Activated naive CD4-positive, alpha-beta T cell treated with anti-CD3 and anti-CD28 coated beads, Interleukin-2, amount 10 ng/mL, durations not matched to agents 7 days and 5 days (primary cell): Measurements from ENCODE around the gene SLAMF9.

Experiments
- CTCF ChIA-PET: fragments of 350-600 bp; sonication (Branson Sonifier 250); formaldehyde crosslinking; loops from one replicate; lab custom pipeline; 2021; ENCODE audit warnings: antibody characterized with exemption; lab: Charles Lee
- DNase-seq: peaks from one replicate; pipeline ENCODE4 v3.0.0-alpha.2; 2020
- H3K27ac Mint-ChIP-seq: one replicate; pipeline ENCODE4 v1.8.0; 2021; ENCODE audit warnings: mild to moderate bottlenecking, moderate library complexity, mixed read lengths
- H3K27me3 Mint-ChIP-seq: one replicate; pipeline ENCODE4 v1.8.0; 2021; ENCODE audit warnings: mild to moderate bottlenecking, mixed read lengths
- H3K36me3 Mint-ChIP-seq: one replicate; pipeline ENCODE4 v1.8.0; 2021; ENCODE audit warnings: mixed read lengths
- H3K4me1 Mint-ChIP-seq: one replicate; pipeline ENCODE4 v1.8.0; 2021; ENCODE audit warnings: mixed read lengths
- H3K4me3 Mint-ChIP-seq: one replicate; pipeline ENCODE4 v1.8.0; 2021; ENCODE audit warnings: mild to moderate bottlenecking, moderate library complexity, mixed read lengths
- H3K9me3 Mint-ChIP-seq: one replicate; pipeline ENCODE4 v1.8.0; 2021; ENCODE audit warnings: mixed read lengths

Gene SLAMF9

DNA sequence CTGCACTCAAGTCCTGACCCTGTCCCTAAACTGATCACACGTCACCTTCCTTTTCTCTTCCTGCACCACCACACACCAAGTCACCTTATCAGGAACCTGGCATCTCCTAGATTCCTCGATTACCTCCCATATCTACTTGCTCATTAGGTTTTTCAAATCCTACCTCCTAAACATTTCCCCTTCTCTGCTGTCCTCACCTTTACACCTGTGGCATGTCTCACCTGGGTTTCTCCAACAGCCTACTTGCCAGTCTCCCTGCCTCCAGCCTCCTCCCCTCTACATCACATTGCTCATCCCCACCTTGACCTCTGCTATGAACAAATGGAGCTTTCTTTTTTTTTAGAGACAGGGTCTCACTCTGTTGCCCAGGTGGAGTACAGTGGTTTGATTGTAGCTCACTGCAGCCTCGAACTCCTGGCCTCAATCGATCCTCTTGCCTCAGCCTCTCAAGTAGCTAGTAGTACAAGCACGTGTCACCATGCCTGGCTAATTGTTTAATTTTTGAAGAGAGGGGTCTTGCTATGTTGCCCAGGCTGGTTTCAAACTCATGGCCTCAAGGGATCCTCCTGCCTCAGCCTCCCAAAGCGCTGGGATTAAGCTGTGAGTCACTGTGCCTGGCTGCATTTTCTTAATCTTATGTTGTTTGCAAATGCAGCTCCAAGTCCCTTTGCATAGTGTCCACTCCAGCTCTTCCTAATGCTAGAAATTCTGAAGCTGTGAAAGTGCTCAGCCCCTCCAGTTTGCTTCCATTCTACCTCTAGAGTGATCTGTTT lies 14.9 kb downstream of the SLAMF9 start:
- Mint-ChIP-seq H3K9me3 (no peaks in the 10 kb centered on the region), H3K36me3 (no peaks in the 10 kb centered on the region), H3K27ac (no peak overlapping the region), H3K27me3 (peaks cover 94% of the 10 kb centered on the region), H3K4me3 (no peak overlapping the region), H3K4me1 (peaks cover 23% of the 10 kb centered on the region)
- CTCF ChIA-PET, result interaction anchor here (0.7 to 19.5 kb wide), 11 partner anchors 14 to 146 kb away, joined by 3 to 301 read pairs (median 5); no protein-coding TSS in a partner anchor
- DNase-seq, result no peak

DNA sequence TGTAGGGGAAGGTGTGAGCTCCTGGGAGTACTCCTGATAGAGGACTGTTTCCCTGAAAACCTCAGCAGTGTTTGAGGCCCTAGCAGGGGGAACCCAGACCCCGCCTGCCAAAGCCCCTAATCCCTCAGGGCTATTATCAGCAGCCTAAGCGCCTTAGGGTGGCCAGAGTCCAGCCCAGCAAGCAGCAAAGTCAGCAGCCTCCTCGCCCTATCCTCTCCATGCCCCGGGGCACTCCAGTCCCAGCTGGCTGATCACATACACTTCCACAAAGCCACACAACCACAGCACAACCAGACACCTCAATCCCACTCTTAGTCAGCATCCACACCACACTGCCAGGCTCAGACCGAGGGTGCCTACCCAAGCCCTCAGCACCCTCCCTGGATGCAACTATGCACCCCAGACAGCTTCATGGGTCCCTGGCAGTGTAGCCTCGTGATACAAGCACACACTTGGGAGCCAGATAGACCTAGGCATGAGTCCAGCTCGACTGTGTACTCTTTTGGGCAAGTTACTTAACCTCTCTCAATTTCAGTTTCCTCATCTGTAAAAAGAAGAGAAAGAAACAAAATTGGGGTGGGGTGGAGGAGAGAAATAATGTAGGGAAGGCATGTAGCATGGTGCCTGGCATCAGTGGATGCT lies 15.7 kb downstream of the SLAMF9 start:
- peaks cover 88% of the 10 kb centered on the region for H3K27me3 Mint-ChIP-seq
- no peaks in the 10 kb centered on the region for H3K36me3 Mint-ChIP-seq
- CTCF ChIA-PET, result interaction anchor here (1.0 to 19.5 kb wide), 7 partner anchors 14 to 147 kb away, joined by 3 to 301 read pairs (median 9); partner anchors contain the start of gene TAGLN2
- H3K4me3 Mint-ChIP-seq, result no peak overlapping the region
- no peak for DNase-seq
- peaks cover 23% of the 10 kb centered on the region for H3K4me1 Mint-ChIP-seq
- no peak overlapping the region for H3K27ac Mint-ChIP-seq
- no peaks in the 10 kb centered on the region for H3K9me3 Mint-ChIP-seq

GRCh38 chr1:159937054-159937750 lies 16.8 kb downstream of the SLAMF9 start:
- Mint-ChIP-seq H3K4me1 (peaks cover 23% of the 10 kb centered on the region), H3K27ac (no peak overlapping the region), H3K4me3 (no peak overlapping the region), H3K9me3 (no peaks in the 10 kb centered on the region), H3K36me3 (no peaks in the 10 kb centered on the region), H3K27me3 (peaks cover 85% of the 10 kb centered on the region)
- CTCF ChIA-PET, result interaction anchor here (0.9 to 19.5 kb wide), 8 partner anchors 7 to 141 kb away, joined by 4 to 301 read pairs (median 7); partner anchors contain the start of genes IGSF9 and TAGLN2
- DNase-seq, result peak; percentile 35

GRCh38 chr1:159936273-159936904 lies 17.6 kb downstream of the SLAMF9 start:
- H3K9me3 Mint-ChIP-seq, result no peaks in the 10 kb centered on the region
- no peaks in the 10 kb centered on the region for H3K36me3 Mint-ChIP-seq
- H3K4me1 Mint-ChIP-seq, result peaks cover 23% of the 10 kb centered on the region
- peaks cover 84% of the 10 kb centered on the region for H3K27me3 Mint-ChIP-seq
- DNase-seq, result peak; percentile 88
- H3K27ac Mint-ChIP-seq, result no peak overlapping the region
- CTCF ChIA-PET, result interaction anchor here (0.9 to 19.5 kb wide), 9 partner anchors 8 to 143 kb away, joined by 3 to 301 read pairs (median 5); partner anchors contain the start of genes IGSF9 and TAGLN2
- H3K4me3 Mint-ChIP-seq, result no peak overlapping the region

- CTCF ChIA-PET, result interaction anchor here (0.9 to 19.5 kb wide), 7 partner anchors 9 to 143 kb away, joined by 3 to 301 read pairs (median 5); partner anchors contain the start of genes IGSF9 and TAGLN2
- no peak for DNase-seq
- Mint-ChIP-seq H3K9me3 (no peaks in the 10 kb centered on the region), H3K4me3 (no peak overlapping the region), H3K27ac (no peak overlapping the region), H3K36me3 (no peaks in the 10 kb centered on the region), H3K27me3 (peaks cover 81% of the 10 kb centered on the region), H3K4me1 (peaks cover 23% of the 10 kb centered on the region)
Measured at GRCh38 chr1:159935719-159936272, 18.2 kb downstream of the SLAMF9 start.

GRCh38 chr1:159935305-159935704 lies 18.7 kb downstream of the SLAMF9 start:
- no peak for DNase-seq
- Mint-ChIP-seq H3K9me3 (no peaks in the 10 kb centered on the region), H3K4me3 (no peak overlapping the region), H3K36me3 (no peaks in the 10 kb centered on the region), H3K27me3 (peaks cover 82% of the 10 kb centered on the region), H3K27ac (no peak overlapping the region), H3K4me1 (peaks cover 23% of the 10 kb centered on the region)
- CTCF ChIA-PET, result interaction anchor here (0.9 to 19.5 kb wide), 6 partner anchors 9 to 144 kb away, joined by 3 to 301 read pairs (median 4); partner anchors contain the start of gene TAGLN2

GRCh38 chr1:159934136-159935039 lies 19.6 kb downstream of the SLAMF9 start:
- no peak for DNase-seq
- CTCF ChIA-PET, result interaction anchor here (1.0 to 19.5 kb wide), 7 partner anchors 8 to 147 kb away, joined by 3 to 301 read pairs (median 4); partner anchors contain the start of genes KCNJ9 and TAGLN2
- Mint-ChIP-seq H3K9me3 (no peaks in the 10 kb centered on the region), H3K4me3 (no peak overlapping the region), H3K4me1 (peaks cover 23% of the 10 kb centered on the region), H3K27me3 (peaks cover 74% of the 10 kb centered on the region), H3K27ac (no peak overlapping the region), H3K36me3 (no peaks in the 10 kb centered on the region)

DNA sequence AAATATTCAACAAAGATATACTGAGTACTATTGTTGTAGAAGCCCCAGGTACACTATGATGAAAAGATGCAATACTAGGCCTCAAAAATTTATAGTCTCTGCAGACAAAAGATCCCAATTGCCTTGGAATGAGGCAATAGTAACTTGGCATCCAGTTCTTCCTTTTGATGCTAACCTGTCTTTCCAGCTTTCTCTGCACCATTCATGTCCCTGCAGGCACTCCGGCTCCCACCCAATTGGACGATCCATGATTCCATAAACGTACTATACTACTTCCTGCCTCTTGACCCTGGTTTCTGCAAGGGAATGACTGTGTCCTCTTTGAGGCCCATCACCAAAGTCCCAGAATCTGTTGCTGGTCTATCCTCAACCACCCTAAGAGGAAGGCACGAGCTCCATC lies 20.7 kb downstream of the SLAMF9 start:
- Mint-ChIP-seq H3K27ac (no peak overlapping the region), H3K4me3 (no peak overlapping the region), H3K36me3 (no peaks in the 10 kb centered on the region), H3K4me1 (peaks cover 21% of the 10 kb centered on the region), H3K9me3 (no peaks in the 10 kb centered on the region), H3K27me3 (peaks cover 68% of the 10 kb centered on the region)
- CTCF ChIA-PET, result interaction anchor here (1.2 to 19.5 kb wide), 3 partner anchors 9 to 145 kb away, joined by 3 to 301 read pairs (median 11); no protein-coding TSS in a partner anchor
- no peak for DNase-seq

- no peaks in the 10 kb centered on the region for H3K9me3 Mint-ChIP-seq
- no peak for DNase-seq
- H3K27ac Mint-ChIP-seq, result no peak overlapping the region
- H3K27me3 Mint-ChIP-seq, result peaks cover 61% of the 10 kb centered on the region
- no peaks in the 10 kb centered on the region for H3K36me3 Mint-ChIP-seq
- CTCF ChIA-PET, result interaction anchor here (1.0 to 19.5 kb wide), 5 partner anchors 10 to 153 kb away, joined by 3 to 301 read pairs (median 4); no protein-coding TSS in a partner anchor
- H3K4me3 Mint-ChIP-seq, result no peak overlapping the region
- peaks cover 14% of the 10 kb centered on the region for H3K4me1 Mint-ChIP-seq
Measured at GRCh38 chr1:159932296-159933285, 21.4 kb downstream of the SLAMF9 start.

DNA sequence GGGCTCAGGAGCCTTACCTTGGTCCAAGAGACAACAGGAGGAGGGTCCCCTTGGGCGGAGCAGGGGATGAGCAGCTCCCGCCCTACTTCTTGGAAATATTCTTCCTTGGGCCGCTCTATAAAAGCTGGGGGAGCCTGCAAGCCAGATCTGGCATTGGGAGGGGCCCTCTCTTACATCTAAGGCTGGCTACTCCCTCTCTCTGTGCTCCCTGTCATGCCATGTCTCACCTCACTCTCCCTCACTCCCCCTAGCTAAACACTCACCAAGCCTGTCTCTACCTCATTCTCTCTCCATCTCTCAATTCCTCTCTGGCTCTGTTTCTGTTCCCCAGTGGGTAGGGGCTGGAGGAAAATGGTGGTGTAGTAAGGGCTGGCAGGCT lies 22.3 kb downstream of the SLAMF9 start:
- Mint-ChIP-seq H3K9me3 (no peaks in the 10 kb centered on the region), H3K4me3 (no peak overlapping the region)
- CTCF ChIA-PET, result interaction anchor here (1.5 to 19.5 kb wide), 4 partner anchors 39 to 147 kb away, joined by 4 to 301 read pairs (median 8); no protein-coding TSS in a partner anchor

GRCh38 chr1:159931101-159931794 lies 22.8 kb downstream of the SLAMF9 start:
- peaks cover 58% of the 10 kb centered on the region for H3K27me3 Mint-ChIP-seq
- CTCF ChIA-PET, result interaction anchor here (1.2 to 19.5 kb wide), 4 partner anchors 9 to 132 kb away, joined by 3 to 301 read pairs (median 5); no protein-coding TSS in a partner anchor
- no peak for DNase-seq
- H3K9me3 Mint-ChIP-seq, result no peaks in the 10 kb centered on the region
- no peak overlapping the region for H3K27ac Mint-ChIP-seq
- H3K36me3 Mint-ChIP-seq, result no peaks in the 10 kb centered on the region
- peaks cover 6% of the 10 kb centered on the region for H3K4me1 Mint-ChIP-seq
- H3K4me3 Mint-ChIP-seq, result no peak overlapping the region

More for the DNA sequence above, 22.3 kb downstream of the SLAMF9 start:
- H3K4me1 Mint-ChIP-seq, result peaks cover 7% of the 10 kb centered on the region
- H3K27me3 Mint-ChIP-seq, result peaks cover 63% of the 10 kb centered on the region
- no peak overlapping the region for H3K27ac Mint-ChIP-seq
- DNase-seq, result no peak
- H3K36me3 Mint-ChIP-seq, result no peaks in the 10 kb centered on the region
